Measurements from ENCODE around the gene AMBRA1.

The AMBRA1 gene

GRCh38 chr11:46553814-46554212 lies 40.0 kb downstream of the AMBRA1 start:
- TF ChIP-seq, protein P1, sequence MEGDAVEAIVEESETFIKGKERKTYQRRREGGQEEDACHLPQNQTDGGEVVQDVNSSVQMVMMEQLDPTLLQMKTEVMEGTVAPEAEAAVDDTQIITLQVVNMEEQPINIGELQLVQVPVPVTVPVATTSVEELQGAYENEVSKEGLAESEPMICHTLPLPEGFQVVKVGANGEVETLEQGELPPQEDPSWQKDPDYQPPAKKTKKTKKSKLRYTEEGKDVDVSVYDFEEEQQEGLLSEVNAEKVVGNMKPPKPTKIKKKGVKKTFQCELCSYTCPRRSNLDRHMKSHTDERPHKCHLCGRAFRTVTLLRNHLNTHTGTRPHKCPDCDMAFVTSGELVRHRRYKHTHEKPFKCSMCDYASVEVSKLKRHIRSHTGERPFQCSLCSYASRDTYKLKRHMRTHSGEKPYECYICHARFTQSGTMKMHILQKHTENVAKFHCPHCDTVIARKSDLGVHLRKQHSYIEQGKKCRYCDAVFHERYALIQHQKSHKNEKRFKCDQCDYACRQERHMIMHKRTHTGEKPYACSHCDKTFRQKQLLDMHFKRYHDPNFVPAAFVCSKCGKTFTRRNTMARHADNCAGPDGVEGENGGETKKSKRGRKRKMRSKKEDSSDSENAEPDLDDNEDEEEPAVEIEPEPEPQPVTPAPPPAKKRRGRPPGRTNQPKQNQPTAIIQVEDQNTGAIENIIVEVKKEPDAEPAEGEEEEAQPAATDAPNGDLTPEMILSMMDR (conservative IDR thresholded peaks at IDR 0.05), result no peak
- H3K27ac ChIP-seq, result peak overlapping the region; percentile 83

DNA sequence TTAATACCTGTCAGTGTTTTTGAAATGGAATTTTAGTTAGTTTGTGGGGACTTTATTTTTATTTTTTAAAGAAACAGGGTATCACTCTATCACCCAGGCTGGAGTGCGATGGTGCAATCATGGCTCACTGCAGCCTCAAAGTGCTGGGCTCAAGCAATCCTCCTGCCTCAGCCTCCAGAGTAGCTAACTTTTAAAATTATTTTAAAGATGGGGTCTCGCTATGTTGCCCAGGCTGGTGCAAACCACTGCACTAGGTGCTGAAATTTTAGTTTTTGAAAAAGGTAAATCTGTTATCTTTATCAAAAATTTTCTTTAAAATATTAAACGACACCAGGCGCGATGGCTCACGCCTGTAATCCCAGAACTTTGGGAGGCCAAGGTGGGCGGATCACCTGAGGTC lies 42.6 kb downstream of the AMBRA1 start:
- H3K27ac ChIP-seq, result peak overlapping the region; percentile 83; the same call in 1 of the 2 replicates
- TF ChIP-seq, protein P1 (conservative IDR thresholded peaks at IDR 0.05), result no peak

GRCh38 chr11:46547579-46547978 lies 46.2 kb downstream of the AMBRA1 start:
- TF ChIP-seq, protein P1 (conservative IDR thresholded peaks at IDR 0.05), result no peak

DNA sequence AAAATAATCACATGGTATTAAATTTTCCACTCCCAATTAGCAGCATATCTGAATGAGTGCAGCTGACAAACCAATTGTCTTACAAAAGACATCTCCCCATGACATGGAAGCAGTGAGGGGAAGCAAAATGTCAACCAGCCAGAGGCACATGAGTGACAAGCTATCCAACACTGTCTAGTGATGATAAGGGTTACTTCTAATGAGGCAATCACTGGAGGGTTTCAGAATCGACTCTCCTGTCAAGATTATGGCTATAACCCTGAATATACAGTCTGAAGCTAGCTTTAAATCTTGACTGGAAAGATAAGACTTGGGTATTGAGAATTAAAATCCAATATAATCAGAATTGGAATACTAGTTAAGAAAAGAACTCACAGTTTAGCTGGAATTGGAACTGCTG lies 50.3 kb downstream of the AMBRA1 start:
- TF ChIP-seq, protein P1 (conservative IDR thresholded peaks at IDR 0.05), result no peak
- H3K27ac ChIP-seq, result no peak overlapping the region

More at GRCh38 chr11:46547579-46547978, 46.2 kb downstream of the AMBRA1 start:
- H3K27ac ChIP-seq, result peak overlapping the region; percentile 61

GRCh38 chr11:46541593-46542371 lies 52.0 kb downstream of the AMBRA1 start:
- no peak overlapping the region for H3K27ac ChIP-seq
- TF ChIP-seq, protein P1 (conservative IDR thresholded peaks at IDR 0.05), result peak; percentile 65

DNA sequence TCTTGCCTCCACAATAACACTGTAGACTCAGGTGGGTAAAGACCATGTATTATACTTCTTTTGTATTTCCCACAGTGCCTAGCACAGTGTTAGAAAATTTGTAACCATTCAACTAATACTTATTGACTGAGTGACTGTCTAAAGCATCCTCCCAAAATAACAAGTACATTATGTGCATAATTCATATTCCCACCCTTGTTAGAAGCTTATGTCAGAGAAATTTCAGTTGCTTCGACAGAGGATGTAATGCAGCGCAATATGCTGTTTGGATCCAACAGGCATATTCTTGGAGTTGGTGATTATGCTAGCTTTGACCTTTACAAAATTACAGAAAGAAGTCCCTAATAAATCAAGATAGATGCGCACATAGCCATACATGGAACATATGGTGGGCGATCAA lies 53.0 kb downstream of the AMBRA1 start:
- H3K27ac ChIP-seq, result no peak overlapping the region
- TF ChIP-seq, protein P1 (conservative IDR thresholded peaks at IDR 0.05), result no peak

DNA sequence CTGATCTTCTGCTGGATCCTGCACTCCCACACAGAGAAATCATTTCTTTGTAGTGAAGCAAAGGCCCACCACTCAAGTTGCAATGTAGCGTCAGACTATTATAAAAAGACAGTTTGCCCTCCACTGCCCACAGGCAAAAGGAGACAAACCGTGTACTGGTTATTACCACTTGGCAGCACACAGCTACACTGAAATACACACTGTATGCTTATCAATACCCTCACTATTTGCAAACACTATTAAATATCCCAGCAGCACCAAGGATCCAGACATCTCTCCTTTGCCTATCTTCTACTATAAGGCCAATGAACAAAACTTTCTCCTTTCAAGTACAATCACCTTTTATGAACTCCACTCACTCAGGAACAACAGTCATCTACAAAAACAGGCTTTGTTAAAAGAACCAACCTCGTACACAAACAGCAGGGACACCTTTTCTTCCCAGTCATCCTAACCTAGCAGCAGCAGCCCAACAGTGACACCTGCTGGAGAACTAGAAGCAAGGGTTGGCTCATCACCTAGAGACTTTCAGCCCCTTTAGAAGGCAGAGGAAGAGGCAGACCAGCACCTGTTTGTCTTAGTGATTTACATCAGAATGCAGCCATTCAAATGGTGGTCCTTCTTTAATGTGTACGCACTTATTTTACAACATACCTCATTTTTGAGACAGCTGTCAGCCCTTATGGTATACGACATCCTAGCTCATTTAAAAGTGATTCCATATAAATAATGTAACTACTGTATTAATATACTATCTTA lies 56.1 kb downstream of the AMBRA1 start:
- H3K27ac ChIP-seq, result peak overlapping the region; percentile 21; the same call in 1 of the 2 replicates
- TF ChIP-seq, protein P1 (conservative IDR thresholded peaks at IDR 0.05), result peak; percentile 86

All from VCaP (cell line).